ENCODE results near the gene SCTR.

DNA sequence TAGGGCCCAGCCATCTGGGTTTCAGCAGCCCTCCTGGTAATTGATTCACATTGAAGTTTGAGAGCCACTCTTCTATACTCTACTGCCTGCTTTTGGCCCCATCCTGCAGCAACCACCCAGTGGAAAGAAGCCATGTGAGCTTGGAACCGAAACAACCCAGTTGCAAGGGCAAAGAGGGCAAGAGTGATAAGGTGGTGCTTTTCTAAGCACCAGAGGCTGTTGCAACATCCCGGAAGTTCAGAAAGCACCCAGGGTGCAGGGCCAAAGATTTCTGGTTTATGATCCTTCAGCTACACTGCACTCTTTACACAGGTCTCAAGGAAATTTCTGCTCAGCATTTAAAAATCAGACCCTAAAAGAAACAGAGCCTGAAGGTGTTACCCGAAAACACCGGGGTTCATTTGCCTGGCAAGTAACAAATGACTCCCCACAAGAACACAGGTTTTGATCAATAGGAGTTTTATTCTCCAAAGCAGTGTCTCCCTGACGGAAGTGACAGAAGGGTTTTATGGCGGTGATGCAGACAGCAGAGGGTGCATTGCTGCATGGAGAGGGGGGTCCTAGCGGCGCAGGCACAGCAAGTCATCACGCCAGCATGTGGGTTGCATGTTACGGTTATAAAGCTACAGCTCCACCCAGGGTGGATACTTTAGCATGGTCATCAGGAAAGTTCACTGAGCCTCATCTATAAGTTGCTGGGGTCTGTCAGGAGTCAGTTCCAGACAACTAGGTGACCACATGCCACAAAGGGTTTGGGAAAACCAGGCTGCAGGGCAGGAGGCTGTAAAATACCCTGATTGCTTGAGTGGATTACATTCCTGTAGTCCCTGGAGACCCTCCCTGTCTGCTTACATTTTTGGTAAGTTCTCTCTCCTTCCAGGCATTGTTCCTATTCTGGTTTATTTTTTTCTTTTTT is 121.4 kb downstream of the SCTR start:
- TF ChIP-seq, protein P1, sequence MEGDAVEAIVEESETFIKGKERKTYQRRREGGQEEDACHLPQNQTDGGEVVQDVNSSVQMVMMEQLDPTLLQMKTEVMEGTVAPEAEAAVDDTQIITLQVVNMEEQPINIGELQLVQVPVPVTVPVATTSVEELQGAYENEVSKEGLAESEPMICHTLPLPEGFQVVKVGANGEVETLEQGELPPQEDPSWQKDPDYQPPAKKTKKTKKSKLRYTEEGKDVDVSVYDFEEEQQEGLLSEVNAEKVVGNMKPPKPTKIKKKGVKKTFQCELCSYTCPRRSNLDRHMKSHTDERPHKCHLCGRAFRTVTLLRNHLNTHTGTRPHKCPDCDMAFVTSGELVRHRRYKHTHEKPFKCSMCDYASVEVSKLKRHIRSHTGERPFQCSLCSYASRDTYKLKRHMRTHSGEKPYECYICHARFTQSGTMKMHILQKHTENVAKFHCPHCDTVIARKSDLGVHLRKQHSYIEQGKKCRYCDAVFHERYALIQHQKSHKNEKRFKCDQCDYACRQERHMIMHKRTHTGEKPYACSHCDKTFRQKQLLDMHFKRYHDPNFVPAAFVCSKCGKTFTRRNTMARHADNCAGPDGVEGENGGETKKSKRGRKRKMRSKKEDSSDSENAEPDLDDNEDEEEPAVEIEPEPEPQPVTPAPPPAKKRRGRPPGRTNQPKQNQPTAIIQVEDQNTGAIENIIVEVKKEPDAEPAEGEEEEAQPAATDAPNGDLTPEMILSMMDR (IDR thresholded peaks at IDR 0.05): no peak
- TF ChIP-seq POLR2A (IDR thresholded peaks at IDR 0.05): no peak

Measured in adrenal gland (tissue), 5 donors.